SK-N-MC (cell line): Measurements from ENCODE around the gene MOCOS.

Source experiments
- EZH2 ChIP-seq: fragments of 200-600 bp; sonication (generic); IDR thresholded peaks from one replicate; pipeline ENCODE4 v1.6.1; 2017; ENCODE audit warnings: antibody characterized with exemption
- FOXP2 ChIP-seq: optimal IDR thresholded peaks from 2 replicates; pipeline ENCODE3; 2011; ENCODE audit warnings: mild to moderate bottlenecking, moderate library complexity; ENCODE audit not compliant: insufficient read depth; ENCODE audit errors: extremely low read length, control extremely low read depth
- POLR2AphosphoS5 ChIP-seq: IDR thresholded peaks from 2 replicates; pipeline ENCODE4 v1.6.1; 2012; ENCODE audit warnings: mild to moderate bottlenecking, low read depth, low read length, borderline replicate concordance

DNA sequence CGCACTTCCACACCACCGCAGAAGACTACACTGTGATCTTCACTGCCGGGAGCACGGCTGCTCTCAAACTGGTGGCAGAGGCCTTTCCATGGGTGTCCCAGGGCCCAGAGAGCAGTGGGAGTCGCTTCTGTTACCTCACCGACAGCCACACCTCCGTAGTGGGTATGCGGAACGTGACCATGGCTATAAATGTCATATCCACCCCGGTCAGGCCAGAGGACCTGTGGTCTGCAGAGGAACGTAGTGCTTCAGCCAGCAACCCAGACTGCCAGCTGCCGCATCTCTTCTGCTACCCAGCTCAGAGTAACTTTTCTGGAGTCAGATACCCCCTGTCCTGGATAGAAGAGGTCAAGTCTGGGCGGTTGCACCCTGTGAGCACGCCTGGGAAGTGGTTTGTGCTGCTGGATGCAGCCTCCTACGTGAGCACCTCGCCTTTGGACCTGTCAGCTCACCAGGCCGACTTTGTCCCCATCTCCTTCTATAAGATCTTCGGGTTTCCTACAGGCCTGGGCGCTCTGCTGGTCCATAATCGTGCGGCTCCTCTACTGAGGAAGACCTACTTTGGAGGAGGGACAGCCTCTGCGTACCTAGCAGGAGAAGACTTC, 12.5 kb downstream of the MOCOS start:
- TF ChIP-seq EZH2, result no peak
- no peak for TF ChIP-seq POLR2AphosphoS5
- TF ChIP-seq FOXP2, result no peak
